ENCODE data around the gene ADA. TPM values are rescaled to one million over a fixed set of nuclear protein-coding genes. Genes with fewer than 3 reads are reported as not detected.

Gene ADA
- total and polyA plus RNA-seq, 2 of the 13 experiments (the other 11 are each of a cell fraction or from before 2014, with no cell fraction given): 2.5 to 11.3 TPM

DNA sequence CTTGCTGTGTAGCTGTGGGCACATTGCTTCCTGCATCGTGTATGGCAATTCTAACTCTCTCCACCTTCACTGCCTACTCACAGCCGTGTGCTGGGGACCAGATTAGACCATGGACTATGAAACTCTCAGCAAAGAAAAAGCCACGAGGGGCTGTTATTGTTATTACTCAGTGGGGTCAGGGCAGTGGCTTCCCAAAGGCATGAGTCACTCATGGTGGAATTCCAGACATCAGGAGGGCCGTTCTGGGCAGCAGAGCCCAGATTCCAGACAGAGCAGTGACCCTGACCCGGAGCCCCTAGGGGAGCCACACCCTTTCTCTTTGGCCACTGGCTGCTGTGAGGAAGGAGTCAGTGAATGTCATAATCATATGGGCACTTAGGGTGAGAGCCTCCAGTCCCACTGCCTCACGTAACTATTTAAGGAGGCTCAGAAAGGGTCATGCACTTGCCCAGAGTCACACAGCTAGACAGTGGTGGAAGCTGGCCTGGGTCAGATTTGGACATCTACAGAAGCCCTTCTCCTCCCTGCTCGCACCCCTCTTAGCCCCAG is 41.5 kb upstream of the ADA start (continued):
- TF ChIP-seq, protein P1, sequence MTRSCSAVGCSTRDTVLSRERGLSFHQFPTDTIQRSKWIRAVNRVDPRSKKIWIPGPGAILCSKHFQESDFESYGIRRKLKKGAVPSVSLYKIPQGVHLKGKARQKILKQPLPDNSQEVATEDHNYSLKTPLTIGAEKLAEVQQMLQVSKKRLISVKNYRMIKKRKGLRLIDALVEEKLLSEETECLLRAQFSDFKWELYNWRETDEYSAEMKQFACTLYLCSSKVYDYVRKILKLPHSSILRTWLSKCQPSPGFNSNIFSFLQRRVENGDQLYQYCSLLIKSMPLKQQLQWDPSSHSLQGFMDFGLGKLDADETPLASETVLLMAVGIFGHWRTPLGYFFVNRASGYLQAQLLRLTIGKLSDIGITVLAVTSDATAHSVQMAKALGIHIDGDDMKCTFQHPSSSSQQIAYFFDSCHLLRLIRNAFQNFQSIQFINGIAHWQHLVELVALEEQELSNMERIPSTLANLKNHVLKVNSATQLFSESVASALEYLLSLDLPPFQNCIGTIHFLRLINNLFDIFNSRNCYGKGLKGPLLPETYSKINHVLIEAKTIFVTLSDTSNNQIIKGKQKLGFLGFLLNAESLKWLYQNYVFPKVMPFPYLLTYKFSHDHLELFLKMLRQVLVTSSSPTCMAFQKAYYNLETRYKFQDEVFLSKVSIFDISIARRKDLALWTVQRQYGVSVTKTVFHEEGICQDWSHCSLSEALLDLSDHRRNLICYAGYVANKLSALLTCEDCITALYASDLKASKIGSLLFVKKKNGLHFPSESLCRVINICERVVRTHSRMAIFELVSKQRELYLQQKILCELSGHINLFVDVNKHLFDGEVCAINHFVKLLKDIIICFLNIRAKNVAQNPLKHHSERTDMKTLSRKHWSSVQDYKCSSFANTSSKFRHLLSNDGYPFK (CRISPR knock-in tag; IDR thresholded peaks at IDR 0.05; ENCODE audit: borderline replicate concordance): no peak
- TF ChIP-seq FOXJ3 (CRISPR knock-in tag; IDR thresholded peaks at IDR 0.05; ENCODE audit: borderline replicate concordance): no peak
- TF ChIP-seq EED (CRISPR knock-in tag; IDR thresholded peaks at IDR 0.05): no peak
- no peak for TF ChIP-seq ZNF234 (CRISPR knock-in tag; conservative IDR thresholded peaks at IDR 0.05)
- TF ChIP-seq ZNF629 (CRISPR knock-in tag; conservative IDR thresholded peaks at IDR 0.05): no peak
- TF ChIP-seq MAFF (IDR thresholded peaks at IDR 0.05; ENCODE audit: low read depth, low read length): peak; percentile 40; the same call in 1 of the 2 replicates
- peak; percentile 31; the same call in 1 of the 2 replicates for TF ChIP-seq HNF4G (IDR thresholded peaks at IDR 0.05; ENCODE audit: borderline replicate concordance, low read depth, low read length)
- no peak for TF ChIP-seq HNF4G (CRISPR knock-in tag; IDR thresholded peaks at IDR 0.05; ENCODE audit: borderline replicate concordance, low read depth)
- TF ChIP-seq RFX5 (IDR thresholded peaks at IDR 0.05; ENCODE audit: low read depth, low read length): no peak
- TF ChIP-seq ZNF292 (CRISPR knock-in tag; IDR thresholded peaks at IDR 0.05; ENCODE audit: borderline replicate concordance, low read depth): no peak
- peak; percentile 73; the same call in 1 of the 2 replicates for TF ChIP-seq KDM2A (CRISPR knock-in tag; IDR thresholded peaks at IDR 0.05; ENCODE audit: borderline replicate concordance, low read depth)
- no peak for TF ChIP-seq ZNF230 (CRISPR knock-in tag; IDR thresholded peaks at IDR 0.05)
- TF ChIP-seq, protein P2, sequence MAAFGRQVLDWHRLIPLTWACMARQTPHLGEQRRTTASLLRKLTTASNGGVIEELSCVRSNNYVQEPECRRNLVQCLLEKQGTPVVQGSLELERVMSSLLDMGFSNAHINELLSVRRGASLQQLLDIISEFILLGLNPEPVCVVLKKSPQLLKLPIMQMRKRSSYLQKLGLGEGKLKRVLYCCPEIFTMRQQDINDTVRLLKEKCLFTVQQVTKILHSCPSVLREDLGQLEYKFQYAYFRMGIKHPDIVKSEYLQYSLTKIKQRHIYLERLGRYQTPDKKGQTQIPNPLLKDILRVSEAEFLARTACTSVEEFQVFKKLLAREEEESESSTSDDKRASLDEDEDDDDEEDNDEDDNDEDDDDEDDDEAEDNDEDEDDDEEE (CRISPR knock-in tag; IDR thresholded peaks at IDR 0.05): no peak
- no peak for TF ChIP-seq RFXAP (CRISPR knock-in tag; IDR thresholded peaks at IDR 0.05; ENCODE audit: borderline replicate concordance)
- TF ChIP-seq BHLHE40 (IDR thresholded peaks at IDR 0.05; ENCODE audit: low read length): peak; percentile 66; the same call in 1 of the 2 replicates
- no peak for TF ChIP-seq ZNF598 (CRISPR knock-in tag; IDR thresholded peaks at IDR 0.05; ENCODE audit: borderline replicate concordance)
- no peak for TF ChIP-seq GLI4 (CRISPR knock-in tag; IDR thresholded peaks at IDR 0.05; ENCODE audit: borderline replicate concordance)
- TF ChIP-seq FOXA3 (CRISPR knock-in tag; IDR thresholded peaks at IDR 0.05): peak; percentile 62
- TF ChIP-seq MBD4 (IDR thresholded peaks at IDR 0.05; ENCODE audit: borderline replicate concordance, low read length): no peak
- TF ChIP-seq DNMT3B (CRISPR knock-in tag; conservative IDR thresholded peaks at IDR 0.05): peak; percentile 77; the same call in 1 of the 2 replicates
- TF ChIP-seq TOE1 (CRISPR knock-in tag; IDR thresholded peaks at IDR 0.05): no peak
- TF ChIP-seq, protein P3, sequence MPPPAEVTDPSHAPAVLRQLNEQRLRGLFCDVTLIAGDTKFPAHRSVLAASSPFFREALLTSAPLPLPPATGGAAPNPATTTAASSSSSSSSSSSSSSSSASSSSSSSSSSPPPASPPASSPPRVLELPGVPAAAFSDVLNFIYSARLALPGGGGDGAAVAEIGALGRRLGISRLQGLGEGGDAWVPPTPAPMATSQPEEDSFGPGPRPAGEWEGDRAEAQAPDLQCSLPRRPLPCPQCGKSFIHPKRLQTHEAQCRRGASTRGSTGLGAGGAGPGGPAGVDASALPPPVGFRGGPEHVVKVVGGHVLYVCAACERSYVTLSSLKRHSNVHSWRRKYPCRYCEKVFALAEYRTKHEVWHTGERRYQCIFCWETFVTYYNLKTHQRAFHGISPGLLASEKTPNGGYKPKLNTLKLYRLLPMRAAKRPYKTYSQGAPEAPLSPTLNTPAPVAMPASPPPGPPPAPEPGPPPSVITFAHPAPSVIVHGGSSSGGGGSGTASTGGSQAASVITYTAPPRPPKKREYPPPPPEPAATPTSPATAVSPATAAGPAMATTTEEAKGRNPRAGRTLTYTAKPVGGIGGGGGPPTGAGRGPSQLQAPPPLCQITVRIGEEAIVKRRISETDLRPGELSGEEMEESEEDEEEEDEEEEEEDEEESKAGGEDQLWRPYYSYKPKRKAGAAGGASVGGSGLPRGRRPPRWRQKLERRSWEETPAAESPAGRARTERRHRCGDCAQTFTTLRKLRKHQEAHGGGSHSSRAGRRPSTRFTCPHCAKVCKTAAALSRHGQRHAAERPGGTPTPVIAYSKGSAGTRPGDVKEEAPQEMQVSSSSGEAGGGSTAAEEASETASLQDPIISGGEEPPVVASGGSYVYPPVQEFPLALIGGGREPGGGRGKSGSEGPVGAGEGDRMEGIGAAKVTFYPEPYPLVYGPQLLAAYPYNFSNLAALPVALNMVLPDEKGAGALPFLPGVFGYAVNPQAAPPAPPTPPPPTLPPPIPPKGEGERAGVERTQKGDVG (CRISPR knock-in tag; IDR thresholded peaks at IDR 0.05; ENCODE audit: borderline replicate concordance): no peak
- TF ChIP-seq, protein P4, sequence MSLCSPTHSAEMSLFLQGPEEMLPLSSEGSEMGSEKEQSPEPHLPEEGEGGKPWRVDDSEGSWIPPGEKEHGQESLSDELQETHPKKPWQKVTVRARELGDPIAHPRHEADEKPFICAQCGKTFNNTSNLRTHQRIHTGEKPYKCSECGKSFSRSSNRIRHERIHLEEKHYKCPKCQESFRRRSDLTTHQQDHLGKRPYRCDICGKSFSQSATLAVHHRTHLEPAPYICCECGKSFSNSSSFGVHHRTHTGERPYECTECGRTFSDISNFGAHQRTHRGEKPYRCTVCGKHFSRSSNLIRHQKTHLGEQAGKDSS (CRISPR knock-in tag; IDR thresholded peaks at IDR 0.05; ENCODE audit: borderline replicate concordance, low read depth): no peak

All from HepG2 (cell line).